HG03025 (cell line): ENCODE data around the gene VPS13D.
"Not testable (repeated sequence)": the region's sequence is repeated elsewhere in the genome, so short reads cannot be mapped to it uniquely, and the experiment has no call there.

ENCODE experiments used
- ATAC-seq: cut with Tn5 transposase; IDR thresholded peaks from one replicate; pipeline ENCODE4 v1.9.1; 2021; ENCODE audit warnings: mild to moderate bottlenecking, moderate library complexity; ENCODE audit not compliant: unreplicated experiment, low FRiP score

Gene VPS13D

DNA sequence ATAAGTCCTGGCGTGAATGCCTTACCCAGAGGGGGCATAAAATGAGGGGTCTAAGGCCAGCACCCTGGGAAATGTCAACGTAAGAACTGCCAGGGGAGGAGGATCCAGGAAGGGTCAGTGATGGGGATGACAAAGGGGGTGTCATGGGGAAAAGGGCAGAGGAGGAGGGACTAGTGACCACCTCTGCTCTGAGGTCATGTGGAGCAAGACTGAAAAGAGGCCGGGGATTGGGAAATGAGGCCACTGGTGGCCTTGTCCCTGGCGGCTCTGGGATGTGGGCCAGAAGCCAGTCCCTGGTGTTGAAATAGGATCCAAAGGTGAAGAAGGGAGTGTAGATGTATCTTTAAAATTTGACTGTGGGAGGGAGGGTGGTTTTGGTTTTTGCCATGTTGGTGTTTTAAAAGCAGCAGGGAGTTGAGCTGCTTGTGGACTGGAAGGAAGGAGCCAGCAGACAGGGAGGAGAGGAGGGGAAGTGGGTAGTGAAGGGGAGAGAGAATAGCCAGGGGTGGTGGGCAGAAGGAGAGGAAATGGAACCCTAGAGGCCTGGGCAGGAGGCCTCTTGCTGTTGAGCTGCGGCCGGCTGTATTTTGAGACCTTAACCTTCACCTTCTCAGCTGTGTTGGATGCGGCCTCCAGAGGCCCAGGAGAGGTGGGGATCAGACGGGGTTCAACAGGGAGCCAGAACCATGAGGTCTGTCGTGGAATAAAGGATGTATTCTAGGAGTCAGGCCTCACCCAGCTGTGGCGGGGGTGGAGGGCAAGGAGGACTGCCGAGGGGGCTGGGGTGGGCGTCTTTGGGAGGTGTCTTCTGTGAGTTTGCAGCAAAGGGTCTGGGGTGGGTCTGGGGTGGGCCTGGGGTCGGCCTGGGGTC is 295.7 kb downstream of the VPS13D start:
- ATAC-seq, result no peak

DNA sequence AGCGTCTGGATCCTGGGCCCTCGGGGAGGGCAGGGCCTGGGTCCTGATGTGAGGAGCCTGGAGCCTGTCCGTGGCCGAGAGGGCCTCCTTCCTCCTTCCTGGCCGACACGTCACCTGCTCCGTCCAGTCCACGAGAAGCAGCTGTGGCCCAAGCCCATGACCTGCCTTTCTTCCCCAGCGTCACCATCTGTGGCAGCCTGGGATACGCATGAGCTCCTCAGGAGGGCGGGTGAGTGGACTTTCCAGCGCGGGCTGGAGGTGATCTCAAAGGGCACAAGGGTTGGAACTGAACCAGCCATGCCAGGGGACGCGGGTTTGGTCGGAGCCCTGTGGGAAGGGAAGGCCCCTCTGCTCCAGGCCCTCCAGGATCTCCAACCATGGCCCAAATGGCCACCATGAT is 297.7 kb downstream of the VPS13D start:
- no peak for ATAC-seq

DNA sequence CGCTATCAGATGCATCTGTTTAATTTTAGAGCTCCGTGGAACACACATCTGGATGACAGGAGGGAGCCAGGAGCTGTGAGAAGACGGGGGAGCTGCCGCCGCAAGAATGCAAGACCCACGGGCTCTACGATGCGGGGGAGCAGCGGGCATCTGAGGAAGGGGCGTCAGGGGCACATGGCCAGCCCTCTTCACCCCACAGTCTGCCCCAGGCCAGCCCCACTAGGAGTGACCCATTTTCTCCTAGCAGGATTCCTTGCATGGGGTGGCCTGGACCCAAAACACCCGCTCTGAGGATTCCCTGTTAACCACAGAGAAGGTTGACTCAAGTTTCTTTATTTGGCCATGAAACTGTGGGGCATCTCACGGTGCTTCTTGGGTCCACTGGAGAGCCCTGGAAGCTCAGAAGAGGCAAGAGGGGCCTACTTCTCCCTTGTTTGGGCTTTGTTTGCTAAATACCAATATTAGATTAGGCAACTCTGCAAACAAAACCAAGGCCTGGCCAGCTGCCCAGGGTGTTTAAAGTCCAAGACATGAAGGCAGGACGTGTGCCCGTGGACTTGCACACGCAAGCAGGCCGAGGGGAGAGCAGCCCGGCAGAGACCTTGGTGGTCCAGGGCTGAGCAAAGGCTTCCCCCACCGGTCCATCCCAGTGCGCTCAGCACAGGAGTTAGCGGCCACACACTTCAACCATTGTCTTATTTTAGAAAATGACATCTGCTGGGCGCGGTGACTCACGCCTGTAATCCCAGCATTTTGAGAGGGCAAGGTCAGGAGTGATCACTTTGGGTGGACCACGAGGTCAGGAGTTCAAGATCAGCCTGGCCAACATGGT is 298.4 kb downstream of the VPS13D start:
- no peak for ATAC-seq

DNA sequence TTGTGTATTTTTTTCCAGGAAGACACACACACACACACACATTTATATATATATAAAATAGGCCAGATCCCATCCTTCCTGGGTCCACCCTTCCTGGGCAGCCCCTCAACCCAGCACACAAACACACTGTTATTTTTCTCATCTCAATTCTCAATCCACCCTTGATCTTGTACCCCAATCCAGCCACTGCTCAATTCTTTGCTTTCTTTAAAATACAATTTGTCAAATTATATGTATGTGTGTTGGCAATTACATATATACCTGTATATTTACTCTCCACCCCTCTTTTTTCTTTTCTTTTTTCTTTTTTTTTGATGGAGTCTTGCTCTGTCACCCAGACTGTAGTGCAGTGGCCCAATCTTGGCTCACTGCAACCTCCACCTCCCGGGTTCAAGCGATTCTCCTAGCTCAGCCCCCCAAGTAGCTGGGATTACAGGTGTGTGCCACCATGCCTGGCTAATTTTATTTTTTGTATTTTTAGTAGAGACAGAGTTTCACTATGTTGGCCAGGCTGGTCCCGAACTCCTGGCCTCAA is 299.9 kb downstream of the VPS13D start:
- no peak for ATAC-seq

DNA sequence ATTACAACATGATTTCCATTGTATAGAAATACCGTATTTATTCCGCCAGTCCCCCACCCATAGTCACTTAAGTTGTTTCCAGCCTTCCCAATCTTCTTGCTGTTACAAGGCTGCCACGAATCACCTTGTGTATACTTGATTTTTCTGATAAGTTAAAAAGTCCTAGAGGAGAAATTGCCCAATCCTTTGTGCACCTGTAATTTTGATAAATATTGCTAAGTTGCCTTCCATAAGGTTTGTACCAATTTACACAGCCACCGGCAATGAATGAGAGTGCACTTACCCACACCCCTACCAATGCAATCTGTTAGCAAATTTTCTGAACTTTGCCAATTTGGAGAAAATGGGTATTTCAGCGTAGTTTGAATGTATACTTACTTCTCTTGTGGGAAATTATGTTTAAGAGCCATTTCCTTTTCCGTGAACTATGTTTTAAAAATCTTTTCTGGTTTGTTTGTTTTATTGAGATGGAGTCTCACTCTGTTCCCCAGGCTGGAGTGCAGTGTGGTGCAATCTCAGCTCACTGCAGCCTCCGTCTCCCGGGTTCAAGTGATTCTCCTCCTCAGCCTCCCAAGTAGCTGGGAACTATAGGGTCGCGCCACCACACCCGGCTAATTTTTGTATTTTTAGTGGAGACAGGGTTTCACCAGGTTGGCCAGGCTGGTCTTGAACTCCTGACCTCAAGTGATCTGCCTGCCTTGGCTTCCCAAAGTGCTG is 300.8 kb downstream of the VPS13D start:
- no peak for ATAC-seq

DNA sequence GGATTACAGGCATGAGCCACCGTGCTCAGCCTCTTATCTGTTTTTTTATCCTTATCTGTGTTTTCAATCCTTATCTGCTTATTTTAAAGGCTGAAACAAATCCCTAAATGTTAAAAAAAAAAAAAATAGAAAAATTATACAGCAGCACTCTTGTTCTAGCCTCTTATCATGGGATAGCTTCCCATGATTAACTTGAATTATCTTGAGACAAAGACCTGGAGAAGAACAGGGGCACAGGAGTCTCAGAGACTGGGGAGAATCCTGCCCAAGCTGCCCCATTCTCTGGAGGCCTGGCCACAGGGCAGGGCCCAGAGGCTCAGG is 301.3 kb downstream of the VPS13D start:
- no peak for ATAC-seq

DNA sequence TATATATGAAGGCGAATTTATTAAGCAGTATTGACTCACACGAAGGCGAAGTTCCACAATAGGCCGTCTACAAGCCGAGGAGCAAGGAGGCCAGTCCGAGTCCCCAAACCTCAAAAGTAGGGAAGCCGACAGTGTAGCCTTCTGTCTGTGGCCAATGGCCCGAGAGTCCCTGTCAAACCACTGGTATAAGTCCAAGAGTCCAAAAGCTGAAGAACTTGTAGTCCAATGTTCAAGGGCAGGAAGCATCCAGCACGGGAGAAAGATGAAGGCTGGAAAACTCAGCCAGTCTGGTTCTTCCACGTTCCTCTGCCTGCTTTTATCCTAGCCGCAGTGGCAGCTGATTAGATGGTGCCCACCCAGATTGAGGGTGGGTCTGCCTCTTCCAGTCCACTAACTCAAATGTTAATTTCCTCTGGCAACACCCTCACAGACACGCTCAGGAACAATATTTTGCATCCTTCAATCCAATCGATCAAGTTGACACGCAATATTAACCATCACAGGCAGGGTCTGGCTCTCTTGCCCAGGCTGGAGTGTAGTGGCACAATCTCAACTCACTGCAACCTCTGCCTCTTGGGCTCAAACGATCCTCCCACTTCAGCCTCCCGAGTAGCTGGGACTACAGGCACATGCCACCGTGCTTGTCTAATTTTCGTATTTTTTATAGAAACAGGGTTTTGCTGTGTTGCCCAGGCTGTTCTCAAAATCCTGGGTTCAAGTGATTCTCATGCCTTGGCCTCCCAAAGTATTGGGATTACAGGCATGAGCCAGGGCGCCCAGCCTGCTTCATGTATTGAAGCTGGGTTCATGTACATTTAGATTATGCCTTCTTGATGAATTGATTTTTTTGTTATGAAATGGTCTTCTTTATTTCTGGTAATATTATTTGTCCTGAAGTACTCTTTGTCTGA is 302.8 kb downstream of the VPS13D start:
- ATAC-seq, result no peak

DNA sequence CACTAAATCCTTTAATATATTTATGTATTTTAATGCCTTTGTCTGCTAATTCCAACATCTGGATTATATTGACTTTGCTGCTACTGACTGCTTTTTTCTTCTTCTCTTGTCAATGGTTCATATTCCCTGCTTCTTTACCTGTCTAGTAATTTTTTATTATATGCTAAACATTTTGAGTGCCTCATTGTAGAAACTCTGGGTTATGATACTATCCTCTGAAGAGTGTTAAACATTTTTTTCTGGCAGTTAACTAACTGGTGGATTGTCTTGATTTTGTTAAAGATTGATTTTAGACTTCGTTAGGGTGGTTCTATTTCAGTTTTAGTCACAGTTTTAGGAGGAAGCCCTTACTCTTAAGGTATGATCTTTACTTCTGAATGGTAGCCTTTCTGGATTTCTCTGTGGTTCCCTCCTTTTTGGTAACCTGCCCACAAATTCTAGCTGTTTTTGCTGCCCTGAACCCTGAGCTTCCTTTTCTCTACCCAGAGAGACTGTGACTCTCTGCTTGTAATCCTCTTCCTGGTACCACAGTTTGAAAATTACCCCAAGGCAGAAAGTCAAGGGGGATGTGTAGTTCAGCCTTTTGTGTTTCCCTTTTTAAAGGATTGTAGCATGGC is 306.3 kb downstream of the VPS13D start:
- no peak for ATAC-seq

DNA sequence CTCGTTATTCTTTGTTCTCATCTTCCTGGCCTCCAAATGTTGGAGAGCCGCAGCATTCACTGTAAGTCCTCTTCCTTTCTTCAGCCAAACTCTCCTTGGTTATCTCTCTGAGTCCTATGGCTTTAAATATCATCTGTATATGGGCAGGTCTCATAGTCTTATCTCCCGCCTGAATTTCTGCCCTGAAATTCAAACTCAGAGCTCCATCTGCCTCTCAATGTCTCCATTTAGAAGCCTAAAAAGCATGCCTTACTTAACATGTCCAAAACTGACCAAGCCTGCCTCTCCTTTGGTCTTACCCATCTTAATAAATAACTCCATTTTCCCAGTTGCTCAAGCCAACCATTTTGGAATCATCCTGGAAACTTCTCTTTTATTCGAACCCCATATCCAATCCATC is 307.5 kb downstream of the VPS13D start:
- ATAC-seq, result no peak

DNA sequence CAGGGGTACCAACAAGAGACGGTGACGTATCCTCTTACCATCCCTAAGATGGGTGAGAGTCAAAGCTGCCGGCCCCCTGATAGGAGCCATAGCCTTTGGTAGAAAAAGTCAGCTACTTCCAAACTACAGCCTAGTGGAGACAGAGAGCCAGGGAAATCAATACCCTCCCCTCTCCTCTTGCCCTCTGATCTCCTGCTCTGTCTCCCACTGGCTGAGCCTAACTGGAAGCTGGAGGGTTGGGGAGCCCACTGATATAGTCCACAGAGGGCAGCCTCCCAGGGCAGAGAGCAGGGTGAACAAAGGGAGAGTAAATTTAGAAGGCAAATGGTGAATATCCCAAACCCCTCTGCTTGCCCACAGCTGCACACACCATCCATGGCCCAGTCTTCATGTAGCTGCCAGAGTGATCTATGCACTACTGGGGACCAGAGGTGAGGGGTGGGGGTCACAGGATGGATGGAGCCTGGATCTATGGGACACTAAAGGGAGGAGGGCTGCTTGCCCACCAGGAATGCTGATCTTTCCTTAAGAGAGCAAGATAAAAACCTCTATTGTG is 308.2 kb downstream of the VPS13D start:
- no peak for ATAC-seq

DNA sequence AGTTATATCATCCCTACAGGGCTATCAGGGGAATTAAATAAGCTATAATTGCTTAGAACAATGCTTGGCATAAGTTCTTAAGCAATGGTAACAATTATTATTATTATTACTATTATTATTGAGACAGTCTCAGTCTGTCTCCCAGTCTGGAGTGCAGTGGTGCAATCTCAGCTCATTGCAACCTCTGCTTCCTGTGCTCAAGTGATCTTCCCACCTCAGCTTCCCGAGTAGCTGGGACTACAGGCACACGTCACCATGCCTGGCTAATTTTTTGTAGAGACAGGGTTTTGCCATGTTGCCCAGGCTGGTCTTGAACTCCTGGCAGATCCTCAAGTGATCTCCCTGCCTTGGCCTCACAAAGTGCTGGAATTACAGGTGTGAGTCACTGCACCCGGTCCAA is 308.7 kb downstream of the VPS13D start:
- ATAC-seq, result not testable (repeated sequence)

DNA sequence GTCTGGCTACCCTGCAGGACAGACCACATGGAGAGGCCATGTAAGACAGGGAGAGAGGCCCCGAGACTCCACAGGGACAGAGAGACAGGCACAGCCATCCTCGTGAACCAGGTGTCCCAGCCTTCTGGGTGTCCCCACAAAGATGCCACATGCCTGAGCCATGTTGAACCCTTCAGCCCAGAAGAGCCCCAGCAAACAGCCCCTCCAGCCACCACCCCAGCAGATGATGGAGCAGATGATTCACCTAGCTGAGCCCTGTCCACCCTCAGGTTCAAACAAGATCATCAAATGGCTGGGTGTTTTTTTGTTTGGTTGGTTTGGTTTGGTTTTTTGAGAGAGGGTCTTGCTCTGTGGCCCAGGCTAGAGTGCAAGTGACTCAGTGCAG is 309.5 kb downstream of the VPS13D start:
- ATAC-seq, result no peak

DNA sequence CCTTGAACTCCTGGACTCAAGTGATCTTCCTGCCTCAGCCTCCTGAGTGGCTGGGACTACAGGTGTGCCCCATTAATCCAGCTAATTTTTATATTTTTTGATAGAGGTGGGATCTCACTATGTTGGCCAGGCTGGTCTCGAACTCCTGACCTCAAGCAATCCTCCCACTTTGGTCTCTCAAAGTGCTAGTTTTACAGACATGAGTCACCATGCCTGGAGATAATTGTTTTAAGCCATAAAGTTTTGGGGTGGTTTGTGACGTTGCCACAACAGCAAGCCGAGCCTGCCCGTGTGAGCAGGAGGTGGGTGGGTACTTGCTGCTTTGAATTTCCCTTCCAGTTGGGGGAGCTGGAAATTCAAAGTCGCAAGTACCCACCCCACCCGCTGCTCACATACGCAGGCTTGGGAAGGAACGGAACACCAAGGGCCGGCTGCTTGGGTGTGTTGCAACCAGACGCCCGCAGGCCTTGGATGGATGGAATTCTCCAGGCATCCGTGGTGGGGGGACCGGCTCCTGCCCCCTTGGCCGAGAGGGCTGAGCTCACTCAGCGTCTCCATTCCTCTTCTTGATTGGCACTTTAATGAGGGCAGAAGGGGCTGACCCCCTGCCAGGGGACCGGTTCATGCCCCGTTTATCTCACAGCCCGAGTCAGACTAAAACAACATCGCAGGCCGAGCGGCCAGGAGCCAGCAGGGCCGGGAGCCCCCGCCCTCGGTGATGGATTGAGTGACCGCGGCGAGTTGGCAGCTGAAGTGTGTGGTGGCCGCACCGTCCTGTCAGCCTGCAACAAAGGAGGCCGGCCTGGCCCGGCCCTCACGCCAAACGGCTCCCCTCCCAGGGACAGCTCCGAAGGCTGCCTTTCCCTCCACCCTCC is 310.1 kb downstream of the VPS13D start:
- no peak for ATAC-seq

DNA sequence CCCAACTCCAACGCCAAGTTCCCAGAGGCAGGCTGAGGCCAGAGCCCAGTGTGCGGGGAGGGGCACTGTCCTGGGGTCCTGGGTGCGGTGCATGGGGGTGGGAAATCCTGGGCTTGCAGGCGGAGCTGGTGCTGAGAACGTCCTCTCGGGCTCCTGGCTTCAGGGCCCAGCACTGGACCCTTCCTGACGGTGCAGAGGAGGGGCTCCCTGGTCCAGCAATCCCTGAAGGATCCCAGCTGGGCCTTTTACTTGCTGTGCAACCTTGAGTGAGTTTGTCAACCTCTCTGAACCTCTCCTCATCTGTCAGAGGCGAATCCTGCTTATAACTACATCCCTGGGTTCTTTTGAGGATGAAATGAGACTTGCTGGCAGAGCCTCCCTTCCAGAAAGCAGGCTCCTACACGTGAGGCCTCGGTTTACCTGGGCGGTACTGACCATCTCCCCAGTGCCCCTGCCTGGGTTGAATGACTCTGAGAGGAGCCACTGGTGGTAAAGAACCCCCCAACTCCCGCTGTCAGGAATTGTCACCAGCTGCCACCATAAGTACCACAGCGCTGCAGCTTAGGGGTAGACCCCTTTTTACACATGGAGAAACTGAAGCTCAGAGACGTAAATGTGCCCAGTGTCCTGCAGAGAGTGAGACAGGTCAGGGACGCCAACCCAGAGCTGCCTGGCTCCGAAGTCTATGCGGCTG is 310.9 kb downstream of the VPS13D start:
- no peak for ATAC-seq

DNA sequence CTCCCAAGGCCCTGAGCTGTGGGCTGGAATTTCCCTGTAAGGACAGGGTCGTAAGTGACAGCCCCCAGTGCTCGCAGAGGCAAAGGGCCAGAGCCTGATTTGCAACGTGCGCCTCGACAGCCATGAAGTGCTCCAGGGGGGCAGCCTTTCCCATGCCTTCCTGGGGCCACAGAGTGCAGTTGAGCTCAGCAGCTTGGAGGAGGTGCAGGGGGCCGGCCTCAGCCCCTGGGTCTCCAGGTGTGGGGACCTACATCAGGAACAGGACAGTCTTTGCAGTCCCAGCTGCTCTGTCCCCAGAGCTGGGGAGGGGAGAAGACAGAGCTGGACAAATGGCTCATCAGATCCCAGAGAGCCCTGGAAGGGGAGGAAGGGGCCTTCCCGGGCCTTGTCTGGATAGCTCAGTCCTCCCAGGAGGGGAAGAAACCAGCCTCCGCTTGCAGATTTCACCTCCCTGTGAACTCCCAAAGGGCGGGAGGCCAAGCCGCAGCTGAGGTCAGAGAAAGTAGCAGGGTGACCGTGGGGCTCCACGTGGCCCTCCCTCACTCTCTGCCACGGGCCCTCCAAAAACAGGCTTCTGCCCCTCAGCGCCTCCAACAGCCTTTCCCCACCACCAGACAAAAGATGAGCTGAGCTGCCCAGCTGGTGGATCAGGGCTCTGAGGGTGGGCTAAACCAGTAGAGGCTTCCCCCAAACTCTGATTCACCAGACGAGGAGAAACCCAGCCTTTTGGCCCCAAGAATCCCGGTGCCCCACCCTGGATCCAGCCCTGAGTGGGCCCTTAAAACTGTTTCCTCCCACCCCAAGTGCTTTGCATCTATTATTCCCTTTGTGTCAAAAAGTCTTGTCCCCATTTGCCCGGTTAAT is 311.7 kb downstream of the VPS13D start:
- no peak for ATAC-seq

DNA sequence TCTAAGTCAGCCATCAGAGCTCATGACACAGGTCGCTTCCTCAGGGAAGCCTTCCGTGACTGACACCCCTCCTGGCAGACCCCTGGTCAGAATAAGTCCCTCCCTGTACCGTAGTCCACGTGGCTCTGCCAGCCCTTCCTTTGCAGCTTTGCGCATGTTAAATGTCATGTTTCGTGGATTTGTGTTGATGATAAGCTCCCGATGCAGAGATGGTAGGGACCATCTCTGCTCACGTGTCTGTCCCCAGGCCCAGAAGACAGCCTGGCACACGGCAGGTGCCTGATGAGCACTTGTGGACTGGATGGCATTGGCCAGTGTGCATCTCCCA is 312.3 kb downstream of the VPS13D start:
- no peak for ATAC-seq
